ENCODE measurements around the gene ACTRT2.

- TF ChIP-seq POLR2A (IDR thresholded peaks at IDR 0.05; ENCODE audit: low read depth, low read length) (no peak), TCF12 (IDR thresholded peaks at IDR 0.05; ENCODE audit: low read depth, low read length) (no peak), POLR2AphosphoS5 (IDR thresholded peaks at IDR 0.05; ENCODE audit: low read length) (no peak), E4F1 (IDR thresholded peaks at IDR 0.05; ENCODE audit: borderline replicate concordance, partially characterized antibody) (no peak), ZBTB40 (IDR thresholded peaks at IDR 0.05; ENCODE audit: borderline replicate concordance) (no peak), CBX3 (IDR thresholded peaks at IDR 0.05; ENCODE audit: borderline replicate concordance, low read depth) (no peak), SP1 (IDR thresholded peaks at IDR 0.05; ENCODE audit: low read depth, low read length) (no peak), FOXM1 (IDR thresholded peaks at IDR 0.05; ENCODE audit: low read depth, low read length) (no peak), JUNB (IDR thresholded peaks at IDR 0.05) (no peak), CTCF (IDR thresholded peaks at IDR 0.05 in 2 of 3, conservative IDR thresholded peaks at IDR 0.05 in 1 of 3; ENCODE audit: control insufficient read depth in 2 of 3, extremely low read depth in 1 of 3, insufficient read depth in 1 of 3, low read depth in 3 of 3, low read length in 3 of 3) (no peak)
- TF ChIP-seq, protein P1, sequence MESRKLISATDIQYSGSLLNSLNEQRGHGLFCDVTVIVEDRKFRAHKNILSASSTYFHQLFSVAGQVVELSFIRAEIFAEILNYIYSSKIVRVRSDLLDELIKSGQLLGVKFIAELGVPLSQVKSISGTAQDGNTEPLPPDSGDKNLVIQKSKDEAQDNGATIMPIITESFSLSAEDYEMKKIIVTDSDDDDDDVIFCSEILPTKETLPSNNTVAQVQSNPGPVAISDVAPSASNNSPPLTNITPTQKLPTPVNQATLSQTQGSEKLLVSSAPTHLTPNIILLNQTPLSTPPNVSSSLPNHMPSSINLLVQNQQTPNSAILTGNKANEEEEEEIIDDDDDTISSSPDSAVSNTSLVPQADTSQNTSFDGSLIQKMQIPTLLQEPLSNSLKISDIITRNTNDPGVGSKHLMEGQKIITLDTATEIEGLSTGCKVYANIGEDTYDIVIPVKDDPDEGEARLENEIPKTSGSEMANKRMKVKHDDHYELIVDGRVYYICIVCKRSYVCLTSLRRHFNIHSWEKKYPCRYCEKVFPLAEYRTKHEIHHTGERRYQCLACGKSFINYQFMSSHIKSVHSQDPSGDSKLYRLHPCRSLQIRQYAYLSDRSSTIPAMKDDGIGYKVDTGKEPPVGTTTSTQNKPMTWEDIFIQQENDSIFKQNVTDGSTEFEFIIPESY (IDR thresholded peaks at IDR 0.05): no peak
- TF ChIP-seq, protein P2, sequence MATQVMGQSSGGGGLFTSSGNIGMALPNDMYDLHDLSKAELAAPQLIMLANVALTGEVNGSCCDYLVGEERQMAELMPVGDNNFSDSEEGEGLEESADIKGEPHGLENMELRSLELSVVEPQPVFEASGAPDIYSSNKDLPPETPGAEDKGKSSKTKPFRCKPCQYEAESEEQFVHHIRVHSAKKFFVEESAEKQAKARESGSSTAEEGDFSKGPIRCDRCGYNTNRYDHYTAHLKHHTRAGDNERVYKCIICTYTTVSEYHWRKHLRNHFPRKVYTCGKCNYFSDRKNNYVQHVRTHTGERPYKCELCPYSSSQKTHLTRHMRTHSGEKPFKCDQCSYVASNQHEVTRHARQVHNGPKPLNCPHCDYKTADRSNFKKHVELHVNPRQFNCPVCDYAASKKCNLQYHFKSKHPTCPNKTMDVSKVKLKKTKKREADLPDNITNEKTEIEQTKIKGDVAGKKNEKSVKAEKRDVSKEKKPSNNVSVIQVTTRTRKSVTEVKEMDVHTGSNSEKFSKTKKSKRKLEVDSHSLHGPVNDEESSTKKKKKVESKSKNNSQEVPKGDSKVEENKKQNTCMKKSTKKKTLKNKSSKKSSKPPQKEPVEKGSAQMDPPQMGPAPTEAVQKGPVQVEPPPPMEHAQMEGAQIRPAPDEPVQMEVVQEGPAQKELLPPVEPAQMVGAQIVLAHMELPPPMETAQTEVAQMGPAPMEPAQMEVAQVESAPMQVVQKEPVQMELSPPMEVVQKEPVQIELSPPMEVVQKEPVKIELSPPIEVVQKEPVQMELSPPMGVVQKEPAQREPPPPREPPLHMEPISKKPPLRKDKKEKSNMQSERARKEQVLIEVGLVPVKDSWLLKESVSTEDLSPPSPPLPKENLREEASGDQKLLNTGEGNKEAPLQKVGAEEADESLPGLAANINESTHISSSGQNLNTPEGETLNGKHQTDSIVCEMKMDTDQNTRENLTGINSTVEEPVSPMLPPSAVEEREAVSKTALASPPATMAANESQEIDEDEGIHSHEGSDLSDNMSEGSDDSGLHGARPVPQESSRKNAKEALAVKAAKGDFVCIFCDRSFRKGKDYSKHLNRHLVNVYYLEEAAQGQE (IDR thresholded peaks at IDR 0.05; ENCODE audit: low read depth, low read length): no peak
Observed at GRCh38 chr1:2972879-2973575, 48.2 kb upstream of the ACTRT2 start.

Data from GM12878 (cell line).